ENCODE data around the gene NADK2. TPM values are rescaled to one million over a fixed set of nuclear protein-coding genes. Genes with fewer than 3 reads are reported as not detected.
A peak's percentile ranks its signal among the peaks of the same experiment; 100 is the strongest.

Gene NADK2
- total RNA-seq, 1 donor from 2014 or later: 24.2 TPM

- Mint-ChIP-seq H3K27me3 (ENCODE audit: unreplicated experiment) (peaks cover 8% of the 10 kb centered on the region), H3K9me3 (ENCODE audit: unreplicated experiment) (peaks cover 6% of the 10 kb centered on the region), H3K36me3 (ENCODE audit: unreplicated experiment) (no peaks in the 10 kb centered on the region), H3K4me3 (ENCODE audit: unreplicated experiment) (peak overlapping the region; percentile 98), H3K27ac (ENCODE audit: unreplicated experiment) (peak overlapping the region; percentile 88), H3K4me1 (ENCODE audit: low read depth, unreplicated experiment) (peaks cover 53% of the 10 kb centered on the region)
- TF ChIP-seq CTCF (IDR thresholded peaks at IDR 0.05; ENCODE audit: partially characterized antibody, unreplicated experiment): no peak
- DNase-seq: no peak
These were observed 86.4 kb downstream of the NADK2 start for GRCh38 chr5:36155291-36155690.

GRCh38 chr5:36153726-36154125, 88.0 kb downstream of the NADK2 start:
- Mint-ChIP-seq H3K27ac (ENCODE audit: unreplicated experiment) (peak overlapping the region; percentile 75), H3K4me1 (ENCODE audit: low read depth, unreplicated experiment) (peaks cover 45% of the 10 kb centered on the region), H3K4me3 (ENCODE audit: unreplicated experiment) (peak overlapping the region; percentile 98), H3K9me3 (ENCODE audit: unreplicated experiment) (peaks cover 6% of the 10 kb centered on the region), H3K27me3 (ENCODE audit: unreplicated experiment) (peaks cover 8% of the 10 kb centered on the region), H3K36me3 (ENCODE audit: unreplicated experiment) (no peaks in the 10 kb centered on the region)
- DNase-seq: no peak
- no peak for TF ChIP-seq CTCF (IDR thresholded peaks at IDR 0.05; ENCODE audit: partially characterized antibody, unreplicated experiment)

GRCh38 chr5:36153298-36153677, 88.4 kb downstream of the NADK2 start:
- Mint-ChIP-seq H3K27me3 (ENCODE audit: unreplicated experiment) (peaks cover 6% of the 10 kb centered on the region), H3K4me3 (ENCODE audit: unreplicated experiment) (peak overlapping the region; percentile 98), H3K27ac (ENCODE audit: unreplicated experiment) (peak overlapping the region; percentile 75), H3K4me1 (ENCODE audit: low read depth, unreplicated experiment) (peaks cover 41% of the 10 kb centered on the region), H3K9me3 (ENCODE audit: unreplicated experiment) (peaks cover 6% of the 10 kb centered on the region), H3K36me3 (ENCODE audit: unreplicated experiment) (no peaks in the 10 kb centered on the region)
- TF ChIP-seq CTCF (IDR thresholded peaks at IDR 0.05; ENCODE audit: partially characterized antibody, unreplicated experiment): no peak
- DNase-seq: no peak

- no peak for DNase-seq
- Mint-ChIP-seq H3K9me3 (ENCODE audit: unreplicated experiment) (peaks cover 6% of the 10 kb centered on the region), H3K27me3 (ENCODE audit: unreplicated experiment) (peaks cover 6% of the 10 kb centered on the region), H3K4me1 (ENCODE audit: low read depth, unreplicated experiment) (peaks cover 36% of the 10 kb centered on the region), H3K27ac (ENCODE audit: unreplicated experiment) (peak overlapping the region; percentile 95), H3K4me3 (ENCODE audit: unreplicated experiment) (peak overlapping the region; percentile 98), H3K36me3 (ENCODE audit: unreplicated experiment) (no peaks in the 10 kb centered on the region)
- TF ChIP-seq CTCF (IDR thresholded peaks at IDR 0.05; ENCODE audit: partially characterized antibody, unreplicated experiment): no peak
These were observed 89.1 kb downstream of the NADK2 start for GRCh38 chr5:36152324-36153297.
